SJCRH30 (cell line): ENCODE results near the gene GLYATL3. TPM values are rescaled to one million over a fixed set of nuclear protein-coding genes. Genes with fewer than 3 reads are reported as not detected.

Experiments
- DNase-seq, 2 experiments: peaks; one replicate each; pipeline ENCODE4 v3.0.0-alpha.2; 2015 to 2020
- H3K27ac ChIP-seq: fragments of 250-450 bp; sonication (Bioruptor Pico); 2 replicates; pipeline ENCODE4 v1.5.1; 2020; ENCODE audit warnings: mild to moderate bottlenecking, moderate library complexity
- H3K27me3 ChIP-seq: fragments of 250-450 bp; sonication (Bioruptor Pico); 2 replicates; pipeline ENCODE4 v1.5.1; 2020; ENCODE audit warnings: mild to moderate bottlenecking, moderate library complexity
- H3K36me3 ChIP-seq: fragments of 250-450 bp; sonication (Bioruptor Pico); 2 replicates; pipeline ENCODE4 v1.5.1; 2020; ENCODE audit warnings: mild to moderate bottlenecking, moderate library complexity
- H3K4me1 ChIP-seq: fragments of 250-450 bp; sonication (Bioruptor Pico); 2 replicates; pipeline ENCODE4 v1.5.1; 2020; ENCODE audit warnings: mild to moderate bottlenecking, moderate library complexity
- H3K4me3 ChIP-seq: fragments of 250-450 bp; sonication (Bioruptor Pico); 2 replicates; pipeline ENCODE4 v1.5.1; 2020; ENCODE audit warnings: mild to moderate bottlenecking, moderate library complexity
- H3K9me3 ChIP-seq: fragments of 250-450 bp; sonication (Bioruptor Pico); replicated peaks from 2 replicates; pipeline ENCODE4 v1.5.1; 2020; ENCODE audit warnings: mild to moderate bottlenecking, moderate library complexity
- total RNA-seq: library from RNA; depleted of rRNA; stranded (reverse); fragments of >200 nt; shearing (Covaris generic); gene quantifications from 2 replicates; pipeline ENCODE4 v1.2.3, GENCODE V29; 2014

GLYATL3 gene
- total RNA-seq, 1 experiment from 2014 or later, result not detected

DNA sequence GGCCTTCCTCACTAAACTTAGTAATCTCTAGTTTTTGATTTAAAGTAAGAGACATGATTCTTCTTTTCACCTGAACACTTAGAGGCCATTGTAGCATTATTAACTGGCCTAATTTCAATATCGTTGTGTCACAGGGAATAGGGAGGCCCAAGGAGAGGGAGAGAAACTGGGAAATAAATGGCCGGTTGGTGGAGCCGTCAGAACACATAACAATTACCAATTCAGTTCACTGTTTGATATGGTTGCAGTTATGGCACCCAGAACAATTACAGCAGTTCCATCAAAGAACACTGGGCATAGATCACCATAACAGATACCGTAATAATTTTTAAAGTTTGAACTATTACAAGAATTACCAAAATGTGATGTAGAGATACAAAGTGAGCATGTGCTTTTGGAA is 9.1 kb upstream of the GLYATL3 start:
- Histone ChIP-seq H3K27ac (no peak overlapping the region), H3K9me3 (no peaks in the 10 kb centered on the region), H3K27me3 (no peaks in the 10 kb centered on the region), H3K36me3 (peaks cover 9% of the 10 kb centered on the region), H3K4me3 (no peak overlapping the region), H3K4me1 (no peaks in the 10 kb centered on the region)
- DNase-seq, result no peak

DNA sequence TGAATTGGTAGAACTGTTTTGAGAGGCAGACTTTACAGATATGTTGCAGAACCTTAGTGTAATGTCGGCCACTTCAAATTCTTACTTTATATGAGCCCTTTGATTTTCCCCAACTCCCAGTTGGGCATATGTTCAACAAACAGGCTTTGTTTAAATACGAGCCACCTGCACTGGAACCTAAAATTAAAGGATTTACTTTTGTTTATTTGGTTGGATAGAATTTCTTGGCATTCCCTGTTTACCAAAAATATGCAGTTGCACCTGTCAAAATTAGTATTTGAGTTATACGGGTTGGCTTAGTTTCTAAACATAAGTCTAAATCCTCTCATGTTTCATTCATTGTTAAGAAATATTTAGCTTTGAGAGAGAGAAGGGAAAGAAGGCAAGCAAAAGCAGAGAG is 2.4 kb upstream of the GLYATL3 start:
- peaks cover 13% of the 10 kb centered on the region for H3K4me1 ChIP-seq
- H3K27ac ChIP-seq, result no peak overlapping the region
- no peaks in the 10 kb centered on the region for H3K27me3 ChIP-seq
- no peaks in the 10 kb centered on the region for H3K9me3 ChIP-seq
- H3K36me3 ChIP-seq, result no peaks in the 10 kb centered on the region; the same call in 1 of the 2 replicates
- peak; percentile 27 to 70 for DNase-seq
- no peak overlapping the region for H3K4me3 ChIP-seq

- no peaks in the 10 kb centered on the region for H3K27me3 ChIP-seq
- no peak for DNase-seq
- H3K27ac ChIP-seq, result no peak overlapping the region
- H3K4me3 ChIP-seq, result no peak overlapping the region
- no peaks in the 10 kb centered on the region for H3K36me3 ChIP-seq
- no peaks in the 10 kb centered on the region for H3K9me3 ChIP-seq
- peaks cover 13% of the 10 kb centered on the region for H3K4me1 ChIP-seq
Measured at GRCh38 chr6:49499126-49499525, 597 bp upstream of the GLYATL3 start.

GRCh38 chr6:49504666-49505065 is 4.9 kb downstream of the GLYATL3 start:
- Histone ChIP-seq H3K4me1 (no peaks in the 10 kb centered on the region), H3K4me3 (no peak overlapping the region), H3K9me3 (no peaks in the 10 kb centered on the region), H3K27me3 (no peaks in the 10 kb centered on the region), H3K36me3 (no peaks in the 10 kb centered on the region), H3K27ac (no peak overlapping the region)
- no peak for DNase-seq

DNA sequence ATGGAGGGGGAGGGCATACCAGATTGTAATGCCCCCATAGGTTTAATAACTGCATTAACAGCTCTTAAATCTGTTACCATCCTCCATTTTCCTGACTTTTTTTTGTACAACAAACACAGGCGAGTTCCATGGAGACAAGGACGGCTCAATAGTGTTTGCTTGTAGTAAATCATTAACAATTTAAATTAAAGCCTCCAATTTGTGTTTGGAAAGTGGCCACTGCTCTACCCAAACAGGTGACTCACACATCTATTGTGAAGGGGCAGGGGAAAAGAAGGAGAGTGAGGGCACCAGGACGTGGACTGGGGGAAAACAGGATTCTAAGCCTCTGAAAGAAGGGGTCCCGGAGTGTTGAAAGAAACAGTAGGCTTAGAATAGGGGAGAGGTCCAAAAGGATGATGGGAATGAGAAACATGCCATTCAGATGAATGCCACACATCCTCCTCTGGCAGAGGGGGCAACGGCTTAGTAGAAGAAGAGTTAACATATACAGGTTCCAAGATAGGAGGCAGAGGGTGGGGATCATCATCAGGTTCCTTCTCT is 6.9 kb downstream of the GLYATL3 start:
- Histone ChIP-seq H3K4me3 (no peak overlapping the region), H3K9me3 (no peaks in the 10 kb centered on the region), H3K27ac (no peak overlapping the region), H3K36me3 (no peaks in the 10 kb centered on the region), H3K4me1 (no peaks in the 10 kb centered on the region), H3K27me3 (no peaks in the 10 kb centered on the region)
- DNase-seq, result no peak

GRCh38 chr6:49509342-49509741 is 9.6 kb downstream of the GLYATL3 start:
- H3K36me3 ChIP-seq, result no peaks in the 10 kb centered on the region
- DNase-seq, result no peak
- H3K27ac ChIP-seq, result no peak overlapping the region
- H3K27me3 ChIP-seq, result no peaks in the 10 kb centered on the region
- no peaks in the 10 kb centered on the region for H3K9me3 ChIP-seq
- H3K4me3 ChIP-seq, result no peak overlapping the region
- H3K4me1 ChIP-seq, result no peaks in the 10 kb centered on the region

DNA sequence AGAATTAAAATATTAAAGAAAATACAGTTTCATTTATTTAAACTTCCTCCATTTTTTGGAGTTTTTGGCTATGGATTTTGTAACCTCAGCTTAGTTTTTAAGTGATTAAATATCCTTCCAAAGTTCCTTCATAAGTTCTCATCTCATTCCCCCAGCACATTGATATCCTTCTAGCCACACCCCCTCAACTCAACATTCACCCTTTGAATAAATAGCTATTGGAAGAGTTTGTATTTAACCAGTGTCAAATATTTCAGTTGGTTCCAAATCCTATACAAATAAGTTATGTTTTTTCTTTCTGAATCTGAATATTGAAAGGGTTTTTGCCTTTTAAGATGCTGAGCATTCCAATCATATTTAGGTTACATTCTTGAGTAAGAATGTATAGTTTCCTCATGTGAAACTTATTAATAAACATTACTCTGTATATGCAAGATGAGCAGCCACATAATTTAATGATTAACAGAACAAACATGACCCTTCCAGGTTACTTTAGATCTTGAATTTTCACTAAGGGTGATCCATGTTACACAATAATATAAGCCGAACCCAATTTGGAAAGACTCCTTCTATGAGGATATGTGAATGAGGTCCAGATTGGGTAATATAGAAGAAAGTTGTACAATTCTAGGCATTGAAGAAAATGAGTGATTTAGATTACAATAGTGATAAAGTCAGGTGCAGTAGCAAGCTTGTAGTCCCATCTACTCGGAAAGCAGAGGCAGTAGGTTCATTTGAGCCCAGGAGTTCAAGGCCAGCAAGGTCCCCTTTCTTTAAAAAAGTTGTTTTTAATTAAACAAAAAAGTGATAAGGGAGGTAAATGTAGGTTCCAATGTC is 13.6 kb downstream of the GLYATL3 start:
- no peaks in the 10 kb centered on the region for H3K27me3 ChIP-seq
- H3K4me1 ChIP-seq, result no peaks in the 10 kb centered on the region
- no peak overlapping the region for H3K27ac ChIP-seq
- H3K4me3 ChIP-seq, result no peak overlapping the region
- H3K36me3 ChIP-seq, result no peaks in the 10 kb centered on the region
- no peaks in the 10 kb centered on the region for H3K9me3 ChIP-seq
- no peak for DNase-seq

- DNase-seq, result no peak
- Histone ChIP-seq H3K36me3 (no peaks in the 10 kb centered on the region), H3K4me1 (no peaks in the 10 kb centered on the region), H3K4me3 (no peak overlapping the region), H3K27ac (no peak overlapping the region), H3K9me3 (no peaks in the 10 kb centered on the region), H3K27me3 (no peaks in the 10 kb centered on the region)
Measured at GRCh38 chr6:49514571-49515484, 15.1 kb downstream of the GLYATL3 start.

GRCh38 chr6:49515485-49516146 is 15.9 kb downstream of the GLYATL3 start:
- Histone ChIP-seq H3K27me3 (no peaks in the 10 kb centered on the region), H3K4me1 (no peaks in the 10 kb centered on the region), H3K9me3 (no peaks in the 10 kb centered on the region), H3K36me3 (no peaks in the 10 kb centered on the region), H3K27ac (no peak overlapping the region), H3K4me3 (no peak overlapping the region)
- no peak for DNase-seq

GRCh38 chr6:49516147-49516505 is 16.4 kb downstream of the GLYATL3 start:
- Histone ChIP-seq H3K4me3 (no peak overlapping the region), H3K4me1 (no peaks in the 10 kb centered on the region), H3K36me3 (no peaks in the 10 kb centered on the region), H3K9me3 (no peaks in the 10 kb centered on the region), H3K27ac (no peak overlapping the region), H3K27me3 (no peaks in the 10 kb centered on the region)
- DNase-seq, result no peak

GRCh38 chr6:49517919-49518318 is 18.2 kb downstream of the GLYATL3 start:
- no peaks in the 10 kb centered on the region for H3K4me1 ChIP-seq
- no peaks in the 10 kb centered on the region for H3K9me3 ChIP-seq
- no peaks in the 10 kb centered on the region for H3K36me3 ChIP-seq
- no peak overlapping the region for H3K4me3 ChIP-seq
- H3K27ac ChIP-seq, result no peak overlapping the region
- DNase-seq, result no peak
- no peaks in the 10 kb centered on the region for H3K27me3 ChIP-seq

DNA sequence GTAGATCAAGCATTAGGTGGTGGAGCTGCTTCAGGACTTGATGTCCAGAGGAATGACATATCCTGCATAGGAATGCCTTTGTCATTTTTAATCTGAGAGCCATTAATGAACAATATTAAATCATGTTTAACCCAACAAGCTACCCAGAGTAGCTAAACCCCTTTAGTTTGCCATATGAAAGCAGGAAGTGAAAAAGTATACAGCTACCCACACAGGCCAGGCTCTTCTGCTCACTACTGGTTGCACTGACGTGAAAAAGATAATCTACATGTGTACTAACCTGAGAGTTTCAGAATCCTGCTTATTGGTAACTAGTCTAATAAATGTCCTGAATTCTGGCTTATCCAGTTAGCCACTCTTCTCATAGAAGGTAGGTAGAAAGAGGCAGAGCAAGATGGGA is 19.9 kb downstream of the GLYATL3 start:
- Histone ChIP-seq H3K27ac (no peak overlapping the region), H3K4me3 (no peak overlapping the region), H3K27me3 (no peaks in the 10 kb centered on the region), H3K9me3 (no peaks in the 10 kb centered on the region), H3K36me3 (no peaks in the 10 kb centered on the region), H3K4me1 (no peaks in the 10 kb centered on the region)
- no peak for DNase-seq

GRCh38 chr6:49522710-49523593 is 23.2 kb downstream of the GLYATL3 start:
- Histone ChIP-seq H3K27ac (no peak overlapping the region), H3K9me3 (no peaks in the 10 kb centered on the region), H3K4me1 (no peaks in the 10 kb centered on the region), H3K36me3 (no peaks in the 10 kb centered on the region), H3K4me3 (no peak overlapping the region), H3K27me3 (no peaks in the 10 kb centered on the region)
- no peak for DNase-seq

GRCh38 chr6:49523901-49524300 is 24.2 kb downstream of the GLYATL3 start:
- H3K27ac ChIP-seq, result no peak overlapping the region
- no peak overlapping the region for H3K4me3 ChIP-seq
- no peak for DNase-seq
- no peaks in the 10 kb centered on the region for H3K27me3 ChIP-seq
- H3K36me3 ChIP-seq, result no peaks in the 10 kb centered on the region
- H3K4me1 ChIP-seq, result no peaks in the 10 kb centered on the region
- H3K9me3 ChIP-seq, result no peaks in the 10 kb centered on the region
